Caki2 (cell line): ENCODE measurements around the gene POLR2A. TPM values are rescaled to one million over a fixed set of nuclear protein-coding genes. Genes with fewer than 3 reads are reported as not detected.
A peak's percentile ranks its signal among the peaks of the same experiment; 100 is the strongest.

ENCODE experiments used
- DNase-seq: peaks from one replicate; pipeline ENCODE4 v3.0.0-alpha.2; 2015; ENCODE audit warnings: low read depth
- in situ Hi-C: cut with HindIII; loops from 2 replicates; pipeline ENCODE4 v1.10.0; 2016; ENCODE audit warnings: low sequenced_read_pairs, low pct_unique_long_range_greater_than_20kb, mixed read lengths
- total RNA-seq: library from RNA; depleted of rRNA; stranded (reverse); fragments of >200 nt; shearing (Covaris generic); gene quantifications from 2 replicates; pipeline ENCODE4 v1.2.3, GENCODE V29; 2014; ENCODE audit warnings: low replicate concordance; rRNA removed

Gene POLR2A
- total RNA-seq, 1 experiment from 2014 or later = 10.9 TPM

DNA sequence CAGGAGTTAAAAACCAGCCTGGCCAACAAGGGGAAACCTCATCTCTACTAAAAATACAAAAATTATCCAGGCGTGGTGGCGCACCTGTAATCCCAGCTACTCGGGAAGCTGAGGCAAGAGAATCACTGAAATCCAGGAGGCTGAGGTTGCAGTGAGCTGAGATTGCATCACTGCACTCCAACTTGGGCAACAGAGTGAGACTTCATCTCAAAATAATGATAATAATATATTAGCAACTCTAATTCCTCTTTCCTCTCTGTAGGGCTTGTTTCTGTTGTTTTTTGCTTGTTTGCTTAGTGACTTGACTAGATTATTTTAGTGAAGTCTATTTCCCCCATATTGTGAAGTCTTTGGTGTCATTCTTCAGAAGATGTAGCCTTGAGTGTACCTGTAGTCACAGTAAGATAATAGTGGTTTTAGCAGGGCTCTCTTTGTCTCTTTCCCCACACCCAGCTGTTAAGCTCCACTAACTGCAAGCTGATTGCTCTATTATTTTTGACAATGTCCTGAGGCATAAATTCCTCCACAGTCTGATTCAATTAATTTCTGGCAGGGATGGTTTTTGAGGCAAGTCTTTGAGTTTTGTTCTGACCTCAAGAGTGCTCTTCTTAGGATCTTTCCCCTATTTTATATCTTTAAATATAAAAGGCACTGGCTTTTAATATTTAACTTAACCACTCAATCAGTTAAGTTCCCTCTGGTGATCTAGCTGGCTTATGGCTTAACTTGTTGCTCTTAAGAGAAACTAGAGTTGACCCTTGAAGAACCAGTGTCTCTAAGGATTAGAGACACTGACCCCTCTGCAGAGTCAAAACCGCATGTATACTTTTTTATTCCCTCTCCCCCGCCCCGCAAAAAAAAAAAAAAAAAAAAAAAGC, 46.1 kb downstream of the POLR2A start:
- DNase-seq = peak; percentile 56
- in situ Hi-C loops = no loop called here

- no peak for DNase-seq
- in situ Hi-C loops = no loop called here
Observed at GRCh38 chr17:7538050-7538449, 53.9 kb downstream of the POLR2A start.

DNA sequence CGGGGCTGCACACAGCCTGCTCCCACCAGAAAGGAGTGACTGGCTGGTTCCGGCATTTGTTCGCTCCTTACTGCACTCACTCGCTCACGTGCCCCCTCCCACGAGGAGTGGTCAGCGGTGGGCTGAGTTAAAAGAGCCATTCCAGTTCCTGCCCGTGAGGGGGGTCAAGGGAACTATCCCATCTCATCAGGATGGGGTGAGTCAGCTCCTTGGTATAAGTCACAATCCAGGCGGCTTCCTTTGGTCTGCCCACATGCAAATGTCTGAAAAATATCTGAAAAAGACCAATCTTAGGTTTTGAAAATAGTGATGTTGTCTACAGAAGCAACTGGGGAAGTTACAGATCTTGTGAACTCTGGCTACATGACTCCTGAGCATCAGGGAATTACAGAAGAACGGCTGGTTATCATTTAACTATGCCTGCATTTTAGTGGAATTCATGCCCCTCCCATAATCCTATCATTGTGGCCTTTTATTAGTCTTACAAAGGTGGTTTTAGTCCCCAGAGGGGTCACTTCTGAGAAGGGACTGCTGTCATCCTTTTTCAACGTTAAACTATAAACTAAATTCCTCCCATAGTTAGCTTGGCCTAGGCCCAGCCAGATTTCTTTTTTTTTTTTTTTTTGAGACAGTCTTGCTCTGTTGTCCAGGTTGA, 54.9 kb downstream of the POLR2A start:
- in situ Hi-C loops = no loop called here
- no peak for DNase-seq

- DNase-seq = no peak
- in situ Hi-C loops = no loop called here
Observed at GRCh38 chr17:7541074-7541621, 57.0 kb downstream of the POLR2A start.

- in situ Hi-C loops = no loop called here
- no peak for DNase-seq
Observed at GRCh38 chr17:7544911-7545310, 60.7 kb downstream of the POLR2A start.

- in situ Hi-C loops = no loop called here
- no peak for DNase-seq
Observed at GRCh38 chr17:7548585-7549400, 64.6 kb downstream of the POLR2A start, which contains the start of gene TNFSF12. Gene TNFSF12 (plus strand): TSS chr17:7549058. CDS start chr17:7549154, 96 bp downstream.

Other genes with a start within 250 kb of the POLR2A start
- gene DVL2, start 249.8 kb upstream of the POLR2A start, total RNA-seq = 33.3 and 64.4 TPM in 2 replicates
- 28.0 and 39.4 TPM in 2 replicates for gene PHF23, start 244.9 kb upstream of the POLR2A start, total RNA-seq
- 211 and 296 TPM in 2 replicates for gene GABARAP, start 241.9 kb upstream of the POLR2A start, total RNA-seq
- gene CTDNEP1, start 232.6 kb upstream of the POLR2A start, total RNA-seq = 9.6 and 19.0 TPM in 2 replicates
- 25.5 and 32.4 TPM in 2 replicates for gene ELP5, start 232.2 kb upstream of the POLR2A start, total RNA-seq
- gene CLDN7, start 221.9 kb upstream of the POLR2A start, total RNA-seq = not detected in 2 replicates
- gene SLC2A4, start 202.6 kb upstream of the POLR2A start, total RNA-seq = not detected in 2 replicates
- 1.8 and 8.5 TPM in 2 replicates for gene YBX2, start 189.7 kb upstream of the POLR2A start, total RNA-seq
- 483 and 624 TPM in 2 replicates for gene EIF5A, start 176.7 kb upstream of the POLR2A start, total RNA-seq
- 51.1 and 56.4 TPM in 2 replicates for gene GPS2, start 169.0 kb upstream of the POLR2A start, total RNA-seq
- gene NEURL4, start 155.0 kb upstream of the POLR2A start, total RNA-seq = 15.0 and 17.9 TPM in 2 replicates
- 2.3 and 26.4 TPM in 2 replicates for gene ACAP1, start 147.8 kb upstream of the POLR2A start, total RNA-seq
- gene KCTD11, start 132.2 kb upstream of the POLR2A start, total RNA-seq = 17.2 and 23.2 TPM in 2 replicates
- not detected in 2 replicates for gene TMEM95, start 129.2 kb upstream of the POLR2A start, total RNA-seq
- 1.8 and 2.9 TPM in 2 replicates for gene TNK1, start 103.3 kb upstream of the POLR2A start, total RNA-seq
- gene PLSCR3, start 89.8 kb upstream of the POLR2A start, total RNA-seq = 5.6 and 14.4 TPM in 2 replicates
- 132 and 200 TPM in 2 replicates for gene TMEM256, start 80.3 kb upstream of the POLR2A start, total RNA-seq
- 1.1 TPM in 1 of 2 replicates, not detected in the other for gene NLGN2, start 76.5 kb upstream of the POLR2A start, total RNA-seq
- not detected in 2 replicates for gene SPEM1, start 64.0 kb upstream of the POLR2A start, total RNA-seq
- gene SPEM2, start 58.8 kb upstream of the POLR2A start, total RNA-seq = not detected in 2 replicates
- gene SPEM3, start 55.5 kb upstream of the POLR2A start, total RNA-seq = not detected in 2 replicates
- gene TMEM102, start 48.9 kb upstream of the POLR2A start, total RNA-seq = 2.9 and 6.7 TPM in 2 replicates
- gene FGF11, start 44.9 kb upstream of the POLR2A start, total RNA-seq = 0.06 and 0.98 TPM in 2 replicates
- 4.0 and 11.0 TPM in 2 replicates for gene CHRNB1, start 39.3 kb upstream of the POLR2A start, total RNA-seq
- gene ZBTB4, start 4.7 kb upstream of the POLR2A start, total RNA-seq = 4.6 and 5.8 TPM in 2 replicates
- not detected in 2 replicates for gene SLC35G6, start 2.9 kb upstream of the POLR2A start, total RNA-seq
- 0.24 TPM in 1 of 2 replicates, not detected in the other for gene TNFSF12, start 64.7 kb downstream of the POLR2A start, total RNA-seq
- 5.1 and 6.2 TPM in 2 replicates for gene TNFSF13, start 74.4 kb downstream of the POLR2A start, total RNA-seq
- gene SENP3, start 77.6 kb downstream of the POLR2A start, total RNA-seq = 105 and 115 TPM in 2 replicates
- 57.9 and 93.2 TPM in 2 replicates for gene CD68, start 95.3 kb downstream of the POLR2A start, total RNA-seq
- 96.4 and 130 TPM in 2 replicates for gene MPDU1, start 99.5 kb downstream of the POLR2A start, total RNA-seq
- gene SOX15, start 105.7 kb downstream of the POLR2A start, total RNA-seq = not detected in 2 replicates
- gene FXR2, start 130.5 kb downstream of the POLR2A start, total RNA-seq = 45.5 and 48.8 TPM in 2 replicates
- 49.8 and 51.8 TPM in 2 replicates for gene SAT2, start 143.5 kb downstream of the POLR2A start, total RNA-seq
- gene SHBG, start 145.8 kb downstream of the POLR2A start, total RNA-seq = 0.20 TPM in 1 of 2 replicates, not detected in the other
- gene ATP1B2, start 166.6 kb downstream of the POLR2A start, total RNA-seq = not detected in 2 replicates
- gene TP53, start 203.1 kb downstream of the POLR2A start, total RNA-seq = 24.4 and 27.3 TPM in 2 replicates
- 18.6 and 23.1 TPM in 2 replicates for gene WRAP53, start 204.1 kb downstream of the POLR2A start, total RNA-seq
- gene EFNB3, start 220.8 kb downstream of the POLR2A start, total RNA-seq = not detected in 2 replicates
- gene DNAH2, start 233.4 kb downstream of the POLR2A start, total RNA-seq = 1.0 TPM in 1 of 2 replicates, not detected in the other